DOHH2 (cell line): Measurements from ENCODE around the gene SMOC1.

Experiments
- H3F3A ChIP-seq: fragments of 200-600 bp; sonication (generic), shearing (Covaris generic); 2 replicates; pipeline ENCODE4 v1.6.0; 2016; ENCODE audit warnings: antibody characterized with exemption, mild to moderate bottlenecking; ENCODE audit not compliant: control insufficient read depth, insufficient read depth
- H3K27ac ChIP-seq: fragments of 200-600 bp; sonication (generic); 2 replicates; pipeline ENCODE4 v1.5.1; 2014; ENCODE audit warnings: low read depth, mild to moderate bottlenecking, low read length, moderate library complexity
- H3K27me3 ChIP-seq: fragments of 200-600 bp; sonication (generic); 2 replicates; pipeline ENCODE4 v1.6.1; 2014; ENCODE audit warnings: mild to moderate bottlenecking, low read length, mixed read lengths; ENCODE audit not compliant: control insufficient read depth
- H3K36me3 ChIP-seq: fragments of 200-600 bp; sonication (generic); 2 replicates; pipeline ENCODE4 v1.6.1; 2014; ENCODE audit warnings: mild to moderate bottlenecking, low read length, moderate library complexity, mixed read lengths; ENCODE audit not compliant: control insufficient read depth
- H3K4me1 ChIP-seq: fragments of 200-600 bp; sonication (generic); 2 replicates; pipeline ENCODE4 v1.6.1; 2014; ENCODE audit warnings: mild to moderate bottlenecking, low read length, mixed read lengths; ENCODE audit not compliant: control insufficient read depth
- H3K4me2 ChIP-seq: fragments of 200-600 bp; sonication (generic); 2 replicates; pipeline ENCODE4 v1.6.0; 2014; ENCODE audit warnings: mild to moderate bottlenecking, low read length, moderate library complexity
- H3K4me3 ChIP-seq: fragments of 200-600 bp; sonication (generic); 2 replicates; pipeline ENCODE4 v1.5.1; 2014; ENCODE audit warnings: mild to moderate bottlenecking, low read length, mixed read lengths
- H3K79me2 ChIP-seq: fragments of 200-600 bp; sonication (generic); 2 replicates; pipeline ENCODE4 v1.6.1; 2014; ENCODE audit warnings: mild to moderate bottlenecking, low read length, mixed read lengths; ENCODE audit not compliant: control insufficient read depth
- H3K9me2 ChIP-seq: fragments of 200-600 bp; sonication (generic); replicated peaks from 2 replicates; pipeline ENCODE4 v1.6.1; 2014; ENCODE audit warnings: mild to moderate bottlenecking, low read length, mixed read lengths; ENCODE audit not compliant: control insufficient read depth
- H3K9me3 ChIP-seq: fragments of 200-600 bp; sonication (generic); 2 replicates; pipeline ENCODE4 v1.6.1; 2014; ENCODE audit warnings: antibody characterized with exemption, low read length, mixed read lengths; ENCODE audit not compliant: control insufficient read depth, insufficient read depth
- H4K20me1 ChIP-seq: fragments of 200-600 bp; sonication (generic); 2 replicates; pipeline ENCODE4 v1.6.0; 2014; ENCODE audit warnings: low read depth, mild to moderate bottlenecking, antibody characterized with exemption, low read length, moderate library complexity; ENCODE audit not compliant: control insufficient read depth, insufficient read depth
- EZH2phosphoT487 ChIP-seq: fragments of 200-600 bp; sonication (generic); IDR thresholded peaks from 2 replicates; pipeline ENCODE4 v1.6.1; 2017; ENCODE audit warnings: borderline replicate concordance, mild to moderate bottlenecking, antibody characterized with exemption, low read length, moderate library complexity, mixed read lengths
- TF ChIP-seq, protein P1 (sequence below): fragments of 200-600 bp; sonication (generic); IDR thresholded peaks from one replicate; pipeline ENCODE4 v1.5.1; 2014; ENCODE audit warnings: antibody characterized with exemption, mild to moderate bottlenecking, low read depth, low read length; ENCODE audit not compliant: poor library complexity, severe bottlenecking

The SMOC1 gene

DNA sequence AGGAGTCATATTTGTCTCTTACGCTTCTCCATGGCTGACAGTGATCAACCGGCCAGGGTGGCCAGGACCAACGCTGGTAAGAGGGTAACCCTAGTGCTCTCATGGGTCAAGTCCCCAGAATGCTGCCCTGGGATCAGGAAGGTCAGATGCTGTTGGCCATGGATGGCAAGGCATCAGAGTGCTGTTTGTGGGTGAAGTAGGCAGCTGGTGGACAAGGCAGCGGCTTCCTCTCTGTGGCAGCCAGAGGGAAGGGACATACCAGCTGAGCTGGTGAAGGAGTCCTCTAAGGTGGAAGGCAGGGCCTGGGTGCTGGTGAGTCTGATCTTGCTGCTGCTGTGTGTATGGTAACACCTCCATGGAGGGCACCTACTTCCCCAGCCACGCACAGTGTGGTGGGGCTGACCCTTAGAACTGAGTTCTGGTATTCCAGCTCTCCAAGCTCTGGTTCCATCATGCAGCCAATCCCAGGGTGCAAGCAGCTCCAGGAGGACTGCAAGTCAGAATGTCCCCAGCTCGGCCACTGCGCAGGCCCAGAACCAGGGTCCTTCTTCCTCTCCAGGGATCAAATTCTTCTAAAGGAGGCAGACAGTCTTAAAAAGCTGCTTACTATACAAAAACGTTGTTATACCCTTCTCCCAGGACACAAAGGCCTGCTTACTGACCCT, 13.4 kb upstream of the SMOC1 start:
- TF ChIP-seq EZH2phosphoT487: no peak
- TF ChIP-seq, protein P1, sequence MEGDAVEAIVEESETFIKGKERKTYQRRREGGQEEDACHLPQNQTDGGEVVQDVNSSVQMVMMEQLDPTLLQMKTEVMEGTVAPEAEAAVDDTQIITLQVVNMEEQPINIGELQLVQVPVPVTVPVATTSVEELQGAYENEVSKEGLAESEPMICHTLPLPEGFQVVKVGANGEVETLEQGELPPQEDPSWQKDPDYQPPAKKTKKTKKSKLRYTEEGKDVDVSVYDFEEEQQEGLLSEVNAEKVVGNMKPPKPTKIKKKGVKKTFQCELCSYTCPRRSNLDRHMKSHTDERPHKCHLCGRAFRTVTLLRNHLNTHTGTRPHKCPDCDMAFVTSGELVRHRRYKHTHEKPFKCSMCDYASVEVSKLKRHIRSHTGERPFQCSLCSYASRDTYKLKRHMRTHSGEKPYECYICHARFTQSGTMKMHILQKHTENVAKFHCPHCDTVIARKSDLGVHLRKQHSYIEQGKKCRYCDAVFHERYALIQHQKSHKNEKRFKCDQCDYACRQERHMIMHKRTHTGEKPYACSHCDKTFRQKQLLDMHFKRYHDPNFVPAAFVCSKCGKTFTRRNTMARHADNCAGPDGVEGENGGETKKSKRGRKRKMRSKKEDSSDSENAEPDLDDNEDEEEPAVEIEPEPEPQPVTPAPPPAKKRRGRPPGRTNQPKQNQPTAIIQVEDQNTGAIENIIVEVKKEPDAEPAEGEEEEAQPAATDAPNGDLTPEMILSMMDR: no peak
- Histone ChIP-seq H3K4me1 (no peaks in the 10 kb centered on the region), H4K20me1 (no peaks in the 10 kb centered on the region), H3K79me2 (no peaks in the 10 kb centered on the region), H3K36me3 (no peaks in the 10 kb centered on the region), H3F3A (no peaks in the 10 kb centered on the region), H3K27ac (no peak overlapping the region), H3K9me2 (no peaks in the 10 kb centered on the region), H3K9me3 (0 out of 2 replicates have a peak, but pooled peaks cover 4% of the 10 kb centered on the region), H3K4me2 (no peak overlapping the region), H3K27me3 (peaks cover 6% of the 10 kb centered on the region), H3K4me3 (no peak overlapping the region)

GRCh38 chr14:69868363-69868963, 10.8 kb upstream of the SMOC1 start:
- H3K4me1 ChIP-seq: no peaks in the 10 kb centered on the region
- no peaks in the 10 kb centered on the region for H3K79me2 ChIP-seq
- no peaks in the 10 kb centered on the region for H3F3A ChIP-seq
- H3K27me3 ChIP-seq: peaks cover 13% of the 10 kb centered on the region
- H3K4me3 ChIP-seq: no peak overlapping the region
- no peaks in the 10 kb centered on the region for H3K36me3 ChIP-seq
- H3K9me2 ChIP-seq: no peaks in the 10 kb centered on the region
- H3K9me3 ChIP-seq: 0 out of 2 replicates have a peak, but pooled peaks cover 4% of the 10 kb centered on the region
- H3K4me2 ChIP-seq: no peak overlapping the region
- H3K27ac ChIP-seq: no peak overlapping the region
- TF ChIP-seq, protein P1: no peak
- no peak for TF ChIP-seq EZH2phosphoT487
- no peaks in the 10 kb centered on the region for H4K20me1 ChIP-seq

DNA sequence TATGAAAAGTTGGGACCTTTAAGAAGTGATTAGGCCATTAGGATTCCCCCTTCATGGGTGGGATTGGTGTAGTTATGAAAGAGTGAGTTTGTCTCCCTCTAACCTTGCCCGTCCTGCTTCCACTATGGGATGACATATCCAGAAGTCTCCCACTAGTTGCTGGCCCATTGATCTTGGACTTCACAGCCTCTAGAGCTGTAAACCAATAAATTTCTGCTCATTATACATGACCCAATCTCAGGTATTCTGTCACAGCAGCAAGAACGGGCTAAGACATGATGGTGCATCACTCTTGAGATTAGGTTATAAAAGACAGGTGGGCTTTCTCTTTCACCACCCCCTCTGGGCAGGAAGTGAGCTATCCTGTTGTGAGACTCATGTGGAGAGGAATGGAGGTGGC, 8.6 kb upstream of the SMOC1 start:
- Histone ChIP-seq H3K27me3 (peaks cover 13% of the 10 kb centered on the region), H3K4me2 (no peak overlapping the region), H3F3A (no peaks in the 10 kb centered on the region), H3K4me3 (no peak overlapping the region), H3K9me2 (no peaks in the 10 kb centered on the region), H3K79me2 (no peaks in the 10 kb centered on the region), H3K4me1 (no peaks in the 10 kb centered on the region), H4K20me1 (no peaks in the 10 kb centered on the region), H3K27ac (no peak overlapping the region), H3K9me3 (0 out of 2 replicates have a peak, but pooled peaks cover 4% of the 10 kb centered on the region), H3K36me3 (no peaks in the 10 kb centered on the region)
- TF ChIP-seq, protein P1: no peak
- no peak for TF ChIP-seq EZH2phosphoT487
